Measurements from ENCODE around the gene TSPAN15. TPM values are rescaled to one million over a fixed set of nuclear protein-coding genes. Genes with fewer than 3 reads are reported as not detected.

The TSPAN15 gene
- total and polyA plus RNA-seq, 8 donors = 34.4 to 67.9 (median 41.5) TPM

- Histone ChIP-seq H3K27me3 (no peaks in the 10 kb centered on the region), H3K9me3 (no peaks in the 10 kb centered on the region), H3K4me1 (peaks cover 7 to 45% of the 10 kb centered on the region in 2 donors), H3K36me3 (peaks cover 0 to 9% of the 10 kb centered on the region in 2 donors), H3K4me3 (peak overlapping the region; percentile 27 to 35), H3K27ac (peak overlapping the region; percentile 90 to 91)
- peak; percentile 65 to 93 for TF ChIP-seq CTCF (IDR thresholded peaks at IDR 0.05)
- peak; percentile 92 for ATAC-seq
- intact Hi-C loops (cut with DNase I) = no loop called here
- DNase-seq = peak; percentile 84 to 98 (median 96)
These were observed 42.7 kb upstream of the TSPAN15 start for GRCh38 chr10:69408318-69409175.

- peak overlapping the region; percentile 90 to 91 for H3K27ac ChIP-seq
- ATAC-seq (no peak), DNase-seq (peak in 1 of 4 donors; percentile 39)
- peaks cover 0 to 6% of the 10 kb centered on the region in 2 donors for H3K36me3 ChIP-seq
- H3K9me3 ChIP-seq = no peaks in the 10 kb centered on the region
- peaks cover 7 to 45% of the 10 kb centered on the region in 2 donors for H3K4me1 ChIP-seq
- intact Hi-C loops (cut with DNase I) = no loop called here
- no peaks in the 10 kb centered on the region for H3K27me3 ChIP-seq
- peak overlapping the region; percentile 27 to 35 for H3K4me3 ChIP-seq
- TF ChIP-seq CTCF (IDR thresholded peaks at IDR 0.05) = no peak
These were observed 42.1 kb upstream of the TSPAN15 start for GRCh38 chr10:69409176-69409495.

GRCh38 chr10:69409968-69410367, 41.3 kb upstream of the TSPAN15 start:
- ATAC-seq = no peak
- peaks cover 7 to 45% of the 10 kb centered on the region in 2 donors for H3K4me1 ChIP-seq
- no peaks in the 10 kb centered on the region for H3K9me3 ChIP-seq
- no peak for TF ChIP-seq CTCF (IDR thresholded peaks at IDR 0.05)
- peak in 2 of 4 donors; percentile 42 to 49 for DNase-seq
- no peaks in the 10 kb centered on the region for H3K36me3 ChIP-seq
- intact Hi-C loops (cut with DNase I) = loop anchor here (10.0 kb wide), 2 partner anchors 95 to 225 kb away; partner anchors contain the start of gene FAM241B (in 1 of the 2)
- H3K27ac ChIP-seq = no peak overlapping the region
- H3K4me3 ChIP-seq = no peak overlapping the region
- no peaks in the 10 kb centered on the region for H3K27me3 ChIP-seq

GRCh38 chr10:69410487-69410886, 40.8 kb upstream of the TSPAN15 start:
- no peaks in the 10 kb centered on the region for H3K27me3 ChIP-seq
- no peaks in the 10 kb centered on the region for H3K9me3 ChIP-seq
- H3K4me3 ChIP-seq = no peak overlapping the region
- no peaks in the 10 kb centered on the region for H3K36me3 ChIP-seq
- ATAC-seq = no peak
- DNase-seq = peak in 1 of 4 donors; percentile 27
- H3K4me1 ChIP-seq = peaks cover 7 to 41% of the 10 kb centered on the region in 2 donors
- intact Hi-C loops (cut with DNase I) = loop anchor here (10.0 kb wide), 2 partner anchors 94 to 224 kb away; partner anchors contain the start of gene FAM241B (in 1 of the 2)
- TF ChIP-seq CTCF (IDR thresholded peaks at IDR 0.05) = no peak
- no peak overlapping the region for H3K27ac ChIP-seq

GRCh38 chr10:69411476-69411875, 39.8 kb upstream of the TSPAN15 start:
- H3K36me3 ChIP-seq = no peaks in the 10 kb centered on the region
- ATAC-seq = no peak
- intact Hi-C loops (cut with DNase I) = loop anchor here (10.0 kb wide), 2 partner anchors 93 to 223 kb away; partner anchors contain the start of gene FAM241B (in 1 of the 2)

More at GRCh38 chr10:69411476-69411875, 39.8 kb upstream of the TSPAN15 start:
- Histone ChIP-seq H3K27me3 (no peaks in the 10 kb centered on the region), H3K4me3 (no peak overlapping the region), H3K4me1 (peaks cover 7 to 34% of the 10 kb centered on the region in 2 donors), H3K9me3 (no peaks in the 10 kb centered on the region), H3K27ac (no peak overlapping the region)
- peak in 1 of 4 donors; percentile 23 for DNase-seq
- TF ChIP-seq CTCF (IDR thresholded peaks at IDR 0.05) = no peak

Data from left lung (tissue), 10 donors.